H1 (cell line): Measurements from ENCODE around the gene TPSG1. TPM values are rescaled to one million over a fixed set of nuclear protein-coding genes. Genes with fewer than 3 reads are reported as not detected.
"Not testable (repeated sequence)": the region's sequence is repeated elsewhere in the genome, so short reads cannot be mapped to it uniquely, and the experiment has no call there.

Experiments used
- CTCF ChIA-PET: fragments of 300-600 bp; sonication (Branson Sonifier 250); formaldehyde crosslinking; loops from one replicate; lab custom pipeline; 2021; ENCODE audit not compliant: partially characterized antibody; lab: Charles Lee
- POLR2A ChIA-PET: fragments of 300-600 bp; sonication (Branson Sonifier 250); formaldehyde crosslinking; loops from one replicate; lab custom pipeline; 2021; ENCODE audit warnings: inconsistent platforms; ENCODE audit not compliant: partially characterized antibody; lab: Charles Lee
- DNase-seq, 2 experiments: peaks; one replicate each; pipeline versions ENCODE4 v3.0.0 to v3.0.0-alpha.2; 2010 to 2022; ENCODE audit warnings: low spot score in 2 of 2, low read depth in 1 of 2, mixed read lengths in 1 of 2
- FAIRE-seq: peaks from 2 replicates; lab custom pipeline; 2011; peaks lifted over from hg19 to GRCh38; lab: Jason Lieb, UNC
- H2AFZ ChIP-seq: 2 replicates; pipeline ENCODE4 v1.8.1; 2012; ENCODE audit warnings: low read length, inconsistent platforms
- H2AK5ac ChIP-seq: 2 replicates; pipeline ENCODE4 v1.6.1; 2013; ENCODE audit warnings: low read depth, low read length
- H2BK120ac ChIP-seq: replicated peaks from 2 replicates; pipeline ENCODE3; 2013; ENCODE audit warnings: low read depth, low read length, inconsistent platforms
- H2BK12ac ChIP-seq: 2 replicates; pipeline ENCODE4 v1.6.1; 2013; ENCODE audit warnings: low read depth, low read length
- H2BK15ac ChIP-seq: 2 replicates; pipeline ENCODE4 v1.6.1; 2013; ENCODE audit warnings: low read length
- H2BK20ac ChIP-seq: 2 replicates; pipeline ENCODE4 v1.6.1; 2013; ENCODE audit warnings: low read length
- H2BK5ac ChIP-seq: 2 replicates; pipeline ENCODE4 v1.6.1; 2013; ENCODE audit warnings: low read depth, low read length
- H3K14ac ChIP-seq: 2 replicates; pipeline ENCODE4 v1.6.1; 2013; ENCODE audit warnings: inconsistent platforms; ENCODE audit not compliant: insufficient read length
- H3K18ac ChIP-seq: 2 replicates; pipeline ENCODE4 v1.6.1; 2013; ENCODE audit warnings: low read length; ENCODE audit errors: extremely low read depth
- H3K23ac ChIP-seq: 2 replicates; pipeline ENCODE4 v1.6.1; 2013; ENCODE audit warnings: inconsistent platforms; ENCODE audit not compliant: insufficient read length
- H3K23me2 ChIP-seq: 2 replicates; pipeline ENCODE4 v1.6.1; 2013; ENCODE audit warnings: low read depth, low read length
- H3K27ac ChIP-seq: 2 replicates; pipeline ENCODE4 v1.6.1; 2011; ENCODE audit warnings: low read depth, low read length, inconsistent platforms
- H3K27me3 ChIP-seq, 4 experiments: replicated peaks in 1 of 4; 1 replicate in 1 of 4; 2 replicates in 3 of 4; pipeline versions ENCODE4 v1.6.1 to v1.8.1; 2011 to 2013; ENCODE audit warnings: low read length in 3 of 4, mild to moderate bottlenecking in 3 of 4, inconsistent platforms in 2 of 4, mixed read lengths in 2 of 4, moderate library complexity in 1 of 4; ENCODE audit not compliant: control insufficient read depth in 3 of 4, insufficient read depth in 3 of 4; ENCODE audit errors: extremely low read depth in 1 of 4
- H3K36me3 ChIP-seq, 4 experiments: 2 replicates each; pipeline versions ENCODE4 v1.6.1 to v1.8.1; 2011 to 2013; ENCODE audit warnings: mild to moderate bottlenecking in 4 of 4, low read length in 3 of 4, moderate library complexity in 2 of 4, control low read depth in 1 of 4, inconsistent platforms in 1 of 4; ENCODE audit not compliant: insufficient read depth in 4 of 4, control insufficient read depth in 2 of 4
- H3K4ac ChIP-seq: replicated peaks from 2 replicates; pipeline ENCODE3; 2013; ENCODE audit warnings: low read length, low read depth, mixed read lengths, inconsistent platforms; ENCODE audit not compliant: insufficient read length
- H3K4me1 ChIP-seq, 4 experiments: replicated peaks in 1 of 4; 1 replicate in 1 of 4; 2 replicates in 3 of 4; pipeline versions ENCODE4 v1.6.1 to v1.8.1; 2011 to 2013; ENCODE audit warnings: low read length in 3 of 4, inconsistent platforms in 2 of 4, mixed read lengths in 1 of 4; ENCODE audit not compliant: insufficient read depth in 4 of 4, control insufficient read depth in 3 of 4
- H3K4me2 ChIP-seq, 2 experiments: 2 replicates each; pipeline versions ENCODE4 v1.6.1 to v1.8.1; 2011 to 2013; ENCODE audit warnings: low read depth in 2 of 2, low read length in 2 of 2, control low read depth in 1 of 2, inconsistent platforms in 1 of 2, mild to moderate bottlenecking in 1 of 2; ENCODE audit not compliant: insufficient read depth in 1 of 2
- H3K4me3 ChIP-seq, 4 experiments: fragments of 200-600, 300-600 bp in 1 of 4; sonication (generic), shearing (Covaris generic), sonication (Bioruptor Twin) in 1 of 4; 2 replicates each; pipeline versions ENCODE4 v1.5.1 to v1.8.1; 2011 to 2016; ENCODE audit warnings: low read length in 4 of 4, low read depth in 3 of 4, control low read depth in 2 of 4, inconsistent platforms in 2 of 4, mild to moderate bottlenecking in 2 of 4, mixed read lengths in 1 of 4, moderate library complexity in 1 of 4; ENCODE audit not compliant: insufficient read depth in 2 of 4; ENCODE audit errors: extremely low read depth in 1 of 4
- H3K56ac ChIP-seq: replicated peaks from 2 replicates; pipeline ENCODE3; 2013; ENCODE audit warnings: low read depth, mild to moderate bottlenecking, mixed read lengths, low read length, inconsistent platforms; ENCODE audit not compliant: insufficient read length
- H3K79me1 ChIP-seq: 2 replicates; pipeline ENCODE4 v1.6.1; 2013; ENCODE audit warnings: low read depth, low read length, control low read depth
- H3K79me2 ChIP-seq, 2 experiments: 2 replicates each; pipeline versions ENCODE4 v1.6.1 to v1.8.1; 2012 to 2013; ENCODE audit warnings: low read length in 2 of 2, mild to moderate bottlenecking in 2 of 2, inconsistent platforms in 1 of 2; ENCODE audit not compliant: insufficient read depth in 2 of 2, control insufficient read depth in 1 of 2
- H3K9ac ChIP-seq, 4 experiments: replicated peaks in 1 of 4; 1 replicate in 1 of 4; 2 replicates in 3 of 4; pipeline versions ENCODE4 v1.6.1 to v1.8.1; 2011 to 2013; ENCODE audit warnings: low read depth in 3 of 4, low read length in 3 of 4, control low read depth in 2 of 4, mild to moderate bottlenecking in 2 of 4, moderate library complexity in 2 of 4, inconsistent platforms in 1 of 4; ENCODE audit errors: extremely low read depth in 1 of 4
- H3K9me3 ChIP-seq, 2 experiments: 2 replicates each; pipeline versions ENCODE4 v1.6.1 to v1.8.1; 2012 to 2013; ENCODE audit warnings: mild to moderate bottlenecking in 2 of 2, moderate library complexity in 2 of 2, control low read depth in 1 of 2, inconsistent platforms in 1 of 2, low read depth in 1 of 2, low read length in 1 of 2, mixed read lengths in 1 of 2; ENCODE audit not compliant: insufficient read depth in 2 of 2
- H4K20me1 ChIP-seq, 2 experiments: replicated peaks in 1 of 2; 2 replicates each; pipeline versions ENCODE3 to v1.8.1; 2011 to 2013; ENCODE audit warnings: inconsistent platforms in 2 of 2, low read length in 2 of 2, mild to moderate bottlenecking in 1 of 2; ENCODE audit not compliant: insufficient read depth in 2 of 2, control insufficient read depth in 1 of 2
- H4K5ac ChIP-seq: 2 replicates; pipeline ENCODE4 v1.6.1; 2013; ENCODE audit warnings: low read length, low read depth, mixed read lengths, inconsistent platforms; ENCODE audit not compliant: insufficient read length
- H4K8ac ChIP-seq: 2 replicates; pipeline ENCODE4 v1.8.0; 2013; ENCODE audit warnings: mild to moderate bottlenecking, moderate library complexity, low read length, inconsistent platforms; ENCODE audit not compliant: insufficient read depth; ENCODE audit errors: extremely low read depth
- H4K91ac ChIP-seq: replicated peaks from 2 replicates; pipeline ENCODE3; 2013; ENCODE audit warnings: low read length, mixed read lengths, inconsistent platforms; ENCODE audit not compliant: insufficient read length
- ATF3 ChIP-seq: IDR thresholded peaks from 2 replicates; pipeline ENCODE4 v1.6.1; 2011; ENCODE audit warnings: low read depth, mild to moderate bottlenecking, low read length; ENCODE audit not compliant: insufficient read depth
- EP300 ChIP-seq, 2 experiments: IDR thresholded peaks; 1 replicate in 1 of 2; 2 replicates in 1 of 2; pipeline ENCODE4 v1.6.1; 2011 to 2012; ENCODE audit warnings: low read depth in 2 of 2, low read length in 2 of 2, mild to moderate bottlenecking in 2 of 2, borderline replicate concordance in 1 of 2, inconsistent platforms in 1 of 2, moderate library complexity in 1 of 2
- EZH2 ChIP-seq: fragments of 200-600 bp; sonication (generic); IDR thresholded peaks from 2 replicates; pipeline ENCODE4 v1.7.1; 2012; ENCODE audit warnings: low read depth, mild to moderate bottlenecking, moderate library complexity, low read length, inconsistent platforms; ENCODE audit not compliant: severe bottlenecking
- KDM4A ChIP-seq: IDR thresholded peaks from one replicate; pipeline ENCODE4 v1.7.1; 2012; ENCODE audit warnings: low read depth, mild to moderate bottlenecking, moderate library complexity, low read length, inconsistent platforms; ENCODE audit not compliant: severe bottlenecking
- RAD21 ChIP-seq, 2 experiments: IDR thresholded peaks in 1 of 2; conservative IDR thresholded peaks in 1 of 2; 2 replicates each; pipeline ENCODE4 v1.6.1; 2011; ENCODE audit warnings: low read depth in 2 of 2, low read length in 2 of 2, improper control_type of control experiment in 1 of 2, inconsistent platforms in 1 of 2, mild to moderate bottlenecking in 1 of 2, moderate library complexity in 1 of 2
- RFX5 ChIP-seq: IDR thresholded peaks from 2 replicates; pipeline ENCODE4 v1.6.1; 2011; ENCODE audit warnings: low read depth, low read length, improper control_type of control experiment, borderline replicate concordance
- SIN3A ChIP-seq, 2 experiments: IDR thresholded peaks in 1 of 2; conservative IDR thresholded peaks in 1 of 2; 2 replicates each; pipeline ENCODE4 v1.6.1; 2011 to 2012; ENCODE audit warnings: low read length in 2 of 2, improper control_type of control experiment in 1 of 2, low read depth in 1 of 2, mild to moderate bottlenecking in 1 of 2
- WGBS, 2 experiments: shearing (Covaris generic) in 1 of 2; methylation state at CpG; one replicate each; pipeline versions ENCODE4 v1.1.6 to v1.1.7; 2013 to 2015; ENCODE audit warnings: low lambda C conversion rate in 2 of 2, mixed read lengths in 2 of 2, inconsistent platforms in 1 of 2, low coverage in 1 of 2, missing lambda C conversion rate in 1 of 2; ENCODE audit not compliant: insufficient replicate concordance in 2 of 2, insufficient coverage in 1 of 2, insufficient read length in 1 of 2; ENCODE audit errors: extremely low coverage in 1 of 2, missing lambda C conversion rate in 1 of 2; 5-methylcytosine and 5-hydroxymethylcytosine counted together
- polyA plus RNA-seq, 7 experiments: library from polyadenylated mRNA; depleted of rRNA in 3 of 7; stranded (reverse) in 5 of 7; unstranded in 2 of 7; fragments of >200 nt in 5 of 7; fragments of 200-250 nt in 2 of 7; gene quantifications; 1 replicate in 5 of 7; 2 replicates in 1 of 7; 4 replicates in 1 of 7; pipeline versions ENCODE4 v1.2.1 to v1.2.3, GENCODE V29; 2011 to 2013; ENCODE audit warnings: missing spikeins in 2 of 7, mixed read lengths in 2 of 7
- total RNA-seq: library from RNA; stranded (reverse); fragmentation: NEBNext Ultra II Directional; extraction: Animal tissue kit (Norgen Biotek cat#: 25700); gene quantifications from 2 replicates; pipeline ENCODE4 v1.2.1, GENCODE V29; 2021

Gene TPSG1
- total and polyA plus RNA-seq, 2 of the 8 experiments (the other 6 are each of a cell fraction or from before 2014, with no cell fraction given) = not detected

DNA sequence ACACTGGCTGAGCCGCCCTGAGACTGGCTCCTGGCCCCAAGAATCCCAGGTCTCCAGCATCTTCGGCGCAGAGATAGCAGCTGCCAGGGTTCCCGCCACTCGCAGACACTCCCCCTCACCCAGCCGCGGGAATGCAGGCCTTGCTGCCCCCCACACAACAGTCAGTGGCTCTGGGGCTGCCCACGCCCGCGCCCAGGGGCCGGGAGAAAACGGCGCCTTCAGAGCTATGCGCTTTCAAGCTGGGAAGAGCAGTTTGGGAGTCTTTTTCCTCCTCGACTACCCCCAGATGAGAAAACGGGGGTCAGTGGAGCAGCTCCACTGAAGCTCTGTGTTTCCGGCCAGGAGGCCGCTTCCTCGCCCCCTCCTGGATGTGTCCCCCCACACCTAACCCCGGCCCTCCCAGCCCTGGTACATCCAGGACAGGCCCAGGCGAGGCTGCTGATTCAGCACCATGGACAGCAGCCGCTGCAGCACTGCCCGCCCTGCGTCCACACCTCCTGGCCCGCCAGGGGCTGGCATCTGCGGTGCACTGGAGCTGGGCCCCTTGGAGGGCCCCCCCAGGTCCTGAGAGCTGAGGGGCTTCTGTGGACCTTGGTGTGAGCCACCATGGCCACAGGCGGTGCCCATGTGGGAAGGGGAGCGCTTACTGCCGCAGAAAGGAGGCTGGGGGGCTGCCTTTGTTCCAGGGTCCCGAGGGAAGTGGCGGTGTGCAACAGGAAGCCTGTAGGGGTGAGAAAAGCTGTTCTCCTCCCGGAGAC is 36.5 kb downstream of the TPSG1 start (continued):
- no peak for TF ChIP-seq RFX5
- TF ChIP-seq EZH2 = no peak
- no peak for TF ChIP-seq KDM4A
- TF ChIP-seq SIN3A (conservative IDR thresholded peaks at IDR 0.05 in 1 of 2, IDR thresholded peaks at IDR 0.05 in 1 of 2; ENCODE audit: low read depth in 1 of 2, low read length in 2 of 2) = peak in 1 of 2 experiments; percentile 73; a peak in 2 of 4 replicates
- TF ChIP-seq RAD21 (IDR thresholded peaks at IDR 0.05 in 1 of 2, conservative IDR thresholded peaks at IDR 0.05 in 1 of 2; ENCODE audit: low read depth in 2 of 2, low read length in 2 of 2) = no peak
- no peak for TF ChIP-seq ATF3
- no peak for TF ChIP-seq EP300 (IDR thresholded peaks at IDR 0.05; ENCODE audit: borderline replicate concordance in 1 of 2, low read depth in 2 of 2, low read length in 2 of 2)

- H3K4ac ChIP-seq, FAIRE-seq, DNase-seq, H2BK20ac ChIP-seq, H3K18ac ChIP-seq, H3K79me2 ChIP-seq, H2AFZ ChIP-seq, H2BK12ac ChIP-seq, H3K14ac ChIP-seq, H2BK120ac ChIP-seq, H3K9me3 ChIP-seq, H3K23ac ChIP-seq, H2AK5ac ChIP-seq, POLR2A ChIA-PET, H3K79me1 ChIP-seq, H3K9ac ChIP-seq, H2BK15ac ChIP-seq, H3K23me2 ChIP-seq, H4K91ac ChIP-seq, H3K4me1 ChIP-seq, H3K4me2 ChIP-seq, H4K5ac ChIP-seq, H3K27ac ChIP-seq, H3K27me3 ChIP-seq, H3K4me3 ChIP-seq, H2BK5ac ChIP-seq, H3K36me3 ChIP-seq, H3K56ac ChIP-seq: not testable (repeated sequence)
- 86% methylated on average over 20 of the region's 86 CpGs; no CpG with 5 or more reads in 1 of the 2 experiments for WGBS, 2 experiments
- CTCF ChIA-PET = interaction anchor here (0.8 to 1.2 kb wide), 3 partner anchors 10 to 28 kb away, joined by 3 to 4 read pairs (median 3); no protein-coding TSS in a partner anchor
- Histone ChIP-seq H4K20me1 (peaks cover 20 to 41% of the 10 kb centered on the region in 2 experiments), H4K8ac (peak overlapping the region; percentile 51; the same call in 1 of the 2 replicates)
Measured at GRCh38 chr16:1185460-1186207, 39.4 kb downstream of the TPSG1 start.
